Stomach (tissue), 4 donors: Measurements from ENCODE around the gene ZNF2.

Experiments used
- EP300 ChIP-seq: sonication (generic); formaldehyde crosslinking; IDR thresholded peaks from one replicate; pipeline ENCODE4 v1.6.1; 2017; ENCODE audit warnings: antibody characterized with exemption
- POLR2A ChIP-seq, 4 donors: fragments of 450-650 bp; IDR thresholded peaks; one replicate each; pipeline ENCODE4 v1.6.1; 2016; ENCODE audit warnings: antibody characterized with exemption in 4 of 4, control low read depth in 2 of 4, mild to moderate bottlenecking in 1 of 4, moderate library complexity in 1 of 4
- POLR2AphosphoS5 ChIP-seq, 3 donors: sonication (generic); formaldehyde crosslinking; IDR thresholded peaks; one replicate each; pipeline ENCODE4 v1.6.1; 2016; ENCODE audit warnings: antibody characterized with exemption in 3 of 3
- TF ChIP-seq, protein P1 (sequence below), 7 experiments: fragments of 450-650 bp in 4 of 7; fragments of 200-600 bp in 3 of 7; sonication (generic) in 3 of 7; IDR thresholded peaks; one replicate each; pipeline ENCODE4 v1.5.1; 2016 to 2019; ENCODE audit warnings: antibody characterized with exemption in 7 of 7, control low read depth in 2 of 7, mild to moderate bottlenecking in 1 of 7

DNA sequence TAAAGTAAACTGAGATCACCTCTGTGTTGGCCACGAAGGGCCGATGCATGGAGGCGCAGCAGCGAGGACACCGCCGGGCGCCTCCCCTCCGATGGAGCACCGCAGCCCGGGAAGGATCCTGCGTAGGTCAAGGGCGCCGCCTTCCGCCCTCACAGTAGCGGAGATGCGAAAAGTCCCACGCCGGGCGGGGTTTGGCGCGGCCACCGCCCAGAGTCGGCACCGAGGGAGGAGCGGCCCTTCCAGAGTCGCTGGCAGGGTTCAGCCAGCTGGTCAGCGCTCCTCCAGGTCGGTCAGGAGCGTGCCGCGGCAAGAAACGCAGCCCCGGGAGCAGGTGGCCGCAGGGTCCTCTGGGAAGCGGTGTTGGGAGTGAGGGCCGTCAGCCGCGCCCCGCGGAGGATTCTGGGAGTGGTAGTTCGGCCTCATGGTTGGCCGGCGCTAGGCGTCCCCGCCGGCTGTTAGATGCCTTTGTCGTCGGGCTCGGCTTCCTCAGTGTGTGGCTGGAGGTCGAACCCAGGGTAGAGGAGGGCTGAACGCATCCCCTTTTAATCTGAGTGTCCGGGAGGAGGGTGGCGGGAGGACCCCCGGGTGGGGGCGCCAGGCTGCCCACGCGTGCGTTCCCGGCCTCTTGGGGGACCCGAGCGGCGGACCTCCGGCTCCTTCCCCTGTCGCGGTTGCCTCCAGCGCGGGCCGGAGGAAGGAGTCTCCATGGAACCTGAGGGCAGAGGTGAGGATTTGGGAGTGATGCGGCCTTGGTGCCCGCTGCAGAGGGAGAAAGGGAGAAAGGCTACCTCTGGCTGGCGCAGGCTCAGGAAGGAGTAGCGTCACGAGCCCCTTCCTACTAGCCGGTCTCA lies 41.7 kb downstream of the ZNF2 start, which contains the start of gene ZNF892:
- TF ChIP-seq, protein P1, sequence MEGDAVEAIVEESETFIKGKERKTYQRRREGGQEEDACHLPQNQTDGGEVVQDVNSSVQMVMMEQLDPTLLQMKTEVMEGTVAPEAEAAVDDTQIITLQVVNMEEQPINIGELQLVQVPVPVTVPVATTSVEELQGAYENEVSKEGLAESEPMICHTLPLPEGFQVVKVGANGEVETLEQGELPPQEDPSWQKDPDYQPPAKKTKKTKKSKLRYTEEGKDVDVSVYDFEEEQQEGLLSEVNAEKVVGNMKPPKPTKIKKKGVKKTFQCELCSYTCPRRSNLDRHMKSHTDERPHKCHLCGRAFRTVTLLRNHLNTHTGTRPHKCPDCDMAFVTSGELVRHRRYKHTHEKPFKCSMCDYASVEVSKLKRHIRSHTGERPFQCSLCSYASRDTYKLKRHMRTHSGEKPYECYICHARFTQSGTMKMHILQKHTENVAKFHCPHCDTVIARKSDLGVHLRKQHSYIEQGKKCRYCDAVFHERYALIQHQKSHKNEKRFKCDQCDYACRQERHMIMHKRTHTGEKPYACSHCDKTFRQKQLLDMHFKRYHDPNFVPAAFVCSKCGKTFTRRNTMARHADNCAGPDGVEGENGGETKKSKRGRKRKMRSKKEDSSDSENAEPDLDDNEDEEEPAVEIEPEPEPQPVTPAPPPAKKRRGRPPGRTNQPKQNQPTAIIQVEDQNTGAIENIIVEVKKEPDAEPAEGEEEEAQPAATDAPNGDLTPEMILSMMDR (IDR thresholded peaks at IDR 0.05), result peak in 2 of 7 experiments; percentile 10 to 51
- TF ChIP-seq POLR2A (IDR thresholded peaks at IDR 0.05) (peak in 1 of 4 donors; percentile 24), POLR2AphosphoS5 (IDR thresholded peaks at IDR 0.05) (peak; percentile 67 to 93 (median 80)), EP300 (no peak)
